H9 (cell line): ENCODE measurements around the gene THBS3. TPM values are rescaled to one million over a fixed set of nuclear protein-coding genes. Genes with fewer than 3 reads are reported as not detected.
"Not testable (repeated sequence)": the region's sequence is repeated elsewhere in the genome, so short reads cannot be mapped to it uniquely, and the experiment has no call there.

Experiments used
- DNase-seq: peaks from one replicate; pipeline ENCODE4 v3.0.0-alpha.2; 2017
- H2AFZ ChIP-seq: one replicate; pipeline ENCODE4 v1.6.1; 2013; ENCODE audit warnings: mild to moderate bottlenecking, low read length, control low read depth, moderate library complexity
- H2AK5ac ChIP-seq: 2 replicates; pipeline ENCODE4 v1.6.1; 2013; ENCODE audit warnings: low read length, control low read depth, mixed read lengths; ENCODE audit not compliant: insufficient read length
- H2BK120ac ChIP-seq: one replicate; pipeline ENCODE4 v1.6.1; 2013; ENCODE audit warnings: low read depth, mild to moderate bottlenecking, low read length, control low read depth, inconsistent platforms; ENCODE audit not compliant: poor library complexity, severe bottlenecking
- H2BK12ac ChIP-seq: 2 replicates; pipeline ENCODE4 v1.6.1; 2013; ENCODE audit warnings: low read length, control low read depth, mixed read lengths, low read depth; ENCODE audit not compliant: insufficient read length
- H2BK15ac ChIP-seq: 2 replicates; pipeline ENCODE4 v1.6.1; 2013; ENCODE audit warnings: low read depth, low read length, control low read depth
- H2BK20ac ChIP-seq: one replicate; pipeline ENCODE4 v1.6.1; 2013; ENCODE audit warnings: low read depth, mild to moderate bottlenecking, low read length, control low read depth, inconsistent platforms; ENCODE audit not compliant: poor library complexity, severe bottlenecking
- H2BK5ac ChIP-seq: 2 replicates; pipeline ENCODE4 v1.6.1; 2013; ENCODE audit warnings: low read length, control low read depth, mixed read lengths; ENCODE audit not compliant: insufficient read length
- H3K14ac ChIP-seq: 2 replicates; pipeline ENCODE4 v1.6.1; 2013; ENCODE audit warnings: low read length, control low read depth; ENCODE audit not compliant: insufficient read depth
- H3K18ac ChIP-seq: 2 replicates; pipeline ENCODE4 v1.6.1; 2013; ENCODE audit warnings: low read depth, mild to moderate bottlenecking, mixed read lengths, low read length, control low read depth; ENCODE audit not compliant: insufficient read length
- H3K23ac ChIP-seq: 2 replicates; pipeline ENCODE4 v1.6.1; 2013; ENCODE audit warnings: low read length, control low read depth, mixed read lengths, low read depth; ENCODE audit not compliant: insufficient read length
- H3K23me2 ChIP-seq: 2 replicates; pipeline ENCODE4 v1.6.1; 2013; ENCODE audit warnings: low read depth, mild to moderate bottlenecking, mixed read lengths, low read length, control low read depth; ENCODE audit not compliant: insufficient read length, poor library complexity, severe bottlenecking
- H3K27ac ChIP-seq: 2 replicates; pipeline ENCODE4 v1.5.1; 2013; ENCODE audit warnings: low read length, control low read depth, mixed read lengths, low read depth; ENCODE audit not compliant: insufficient read length
- H3K27me3 ChIP-seq: 2 replicates; pipeline ENCODE4 v1.6.1; 2013; ENCODE audit warnings: low read length, control low read depth, inconsistent platforms; ENCODE audit not compliant: insufficient read depth
- H3K4ac ChIP-seq: 2 replicates; pipeline ENCODE4 v1.6.1; 2013; ENCODE audit warnings: low read depth, mild to moderate bottlenecking, control low read depth, inconsistent platforms, low read length, moderate library complexity
- H3K4me1 ChIP-seq: 2 replicates; pipeline ENCODE4 v1.6.1; 2013; ENCODE audit warnings: low read length, control low read depth, inconsistent platforms; ENCODE audit not compliant: insufficient read depth
- H3K4me2 ChIP-seq: 2 replicates; pipeline ENCODE4 v1.6.1; 2013; ENCODE audit warnings: low read length, control low read depth, mixed read lengths; ENCODE audit not compliant: insufficient read length, insufficient read depth
- H3K56ac ChIP-seq: 2 replicates; pipeline ENCODE4 v1.6.1; 2013; ENCODE audit warnings: low read depth, mild to moderate bottlenecking, mixed read lengths, low read length, control low read depth; ENCODE audit not compliant: insufficient read length
- H3K79me1 ChIP-seq: 2 replicates; pipeline ENCODE4 v1.6.1; 2013; ENCODE audit warnings: low read depth, mild to moderate bottlenecking, moderate library complexity, low read length, control low read depth, inconsistent platforms; ENCODE audit not compliant: insufficient read depth, poor library complexity, severe bottlenecking
- H3K79me2 ChIP-seq: 2 replicates; pipeline ENCODE4 v1.6.1; 2013; ENCODE audit warnings: low read length, control low read depth, inconsistent platforms; ENCODE audit not compliant: insufficient read depth
- H3K9ac ChIP-seq: 2 replicates; pipeline ENCODE4 v1.6.1; 2013; ENCODE audit warnings: low read length, control low read depth, mixed read lengths; ENCODE audit not compliant: insufficient read length; ENCODE audit errors: extremely low read depth
- H3K9me3 ChIP-seq: one replicate; pipeline ENCODE4 v1.6.1; 2013; ENCODE audit warnings: low read depth, low read length, inconsistent platforms; ENCODE audit not compliant: control insufficient read depth
- H3T11ph ChIP-seq: one replicate; pipeline ENCODE4 v1.6.1; 2013; ENCODE audit warnings: mild to moderate bottlenecking, low read length, control low read depth, inconsistent platforms
- H4K20me1 ChIP-seq: one replicate; pipeline ENCODE4 v1.6.1; 2013; ENCODE audit not compliant: control insufficient read depth, insufficient read length, insufficient read depth
- H4K5ac ChIP-seq: 2 replicates; pipeline ENCODE4 v1.6.1; 2013; ENCODE audit warnings: low read depth, mild to moderate bottlenecking, mixed read lengths, low read length, control low read depth; ENCODE audit not compliant: insufficient read length
- H4K8ac ChIP-seq: replicated peaks from 2 replicates; pipeline ENCODE4 v1.6.1; 2013; ENCODE audit warnings: low read length, control low read depth, mixed read lengths, low read depth; ENCODE audit not compliant: insufficient read length
- H4K91ac ChIP-seq: 2 replicates; pipeline ENCODE4 v1.6.1; 2013; ENCODE audit warnings: low read depth, mild to moderate bottlenecking, moderate library complexity, mixed read lengths, low read length, control low read depth; ENCODE audit not compliant: insufficient read length
- H3K27ac Mint-ChIP-seq, 3 experiments: 2 replicates in 2 of 3; 3 replicates in 1 of 3; pipeline ENCODE4 v1.8.0; 2020 to 2021; ENCODE audit warnings: mixed read lengths in 3 of 3, mild to moderate bottlenecking in 1 of 3, moderate library complexity in 1 of 3
- H3K27me3 Mint-ChIP-seq: 2 replicates; pipeline ENCODE4 v1.8.0; 2021; ENCODE audit warnings: low read depth, mild to moderate bottlenecking, moderate library complexity, mixed read lengths
- H3K36me3 Mint-ChIP-seq, 3 experiments: 2 replicates in 2 of 3; 3 replicates in 1 of 3; pipeline ENCODE4 v1.8.0; 2020 to 2021; ENCODE audit warnings: low read depth in 3 of 3, mixed read lengths in 3 of 3; ENCODE audit not compliant: insufficient read depth in 1 of 3
- H3K4me1 Mint-ChIP-seq, 2 experiments: 2 replicates each; pipeline ENCODE4 v1.8.0; 2020; ENCODE audit warnings: mixed read lengths in 2 of 2
- H3K4me3 Mint-ChIP-seq, 2 experiments: 2 replicates in 1 of 2; 3 replicates in 1 of 2; pipeline ENCODE4 v1.8.0; 2020 to 2021; ENCODE audit warnings: mild to moderate bottlenecking in 2 of 2, mixed read lengths in 2 of 2, moderate library complexity in 1 of 2
- H3K9me3 Mint-ChIP-seq, 2 experiments: 2 replicates in 1 of 2; 3 replicates in 1 of 2; pipeline ENCODE4 v1.8.0; 2020; ENCODE audit warnings: mild to moderate bottlenecking in 2 of 2, mixed read lengths in 2 of 2, moderate library complexity in 1 of 2
- CTCF ChIP-seq: fragments of 200-600 bp; sonication (generic); conservative IDR thresholded peaks from 3 replicates; pipeline ENCODE4 v1.8.0; 2021; ENCODE audit warnings: antibody characterized with exemption, mild to moderate bottlenecking
- WGBS: extraction: QIAGEN DNeasy Blood & Tissue Kit; methylation state at CpG from one replicate; pipeline ENCODE4 v1.1.7; 2013; ENCODE audit warnings: missing lambda C conversion rate, low lambda C conversion rate, mixed read lengths; ENCODE audit not compliant: insufficient read length; ENCODE audit errors: extremely low coverage; 5-methylcytosine and 5-hydroxymethylcytosine counted together
- total RNA-seq: library from RNA; stranded (reverse); gene quantifications from 2 replicates; pipeline ENCODE4 v1.2.1, GENCODE V29; 2021

The THBS3 gene
- total RNA-seq, 1 experiment from 2014 or later, result 5.9 TPM

- Histone ChIP-seq H2BK20ac (no peak overlapping the region), H3K79me1 (no peaks in the 10 kb centered on the region), H2BK120ac (no peak overlapping the region), H3K4me1 (no peaks in the 10 kb centered on the region), H4K5ac (no peak overlapping the region), H4K8ac (no peak overlapping the region), H4K91ac (no peak overlapping the region), H2BK15ac (no peak overlapping the region), H2AFZ (no peak overlapping the region), H3K14ac (no peak overlapping the region), H2AK5ac (no peak overlapping the region), H3K4ac (no peak overlapping the region), H3K27me3 (no peaks in the 10 kb centered on the region), H3K79me2 (no peaks in the 10 kb centered on the region), H3K27ac (no peak overlapping the region), H3K18ac (no peak overlapping the region), H3K9ac (no peak overlapping the region), H3K4me2 (peak overlapping the region; percentile 94), H2BK5ac (no peak overlapping the region), H3T11ph (no peak overlapping the region), H2BK12ac (no peak overlapping the region), H3K23me2 (peaks cover 8% of the 10 kb centered on the region), H3K9me3 (no peaks in the 10 kb centered on the region), H3K23ac (no peak overlapping the region), H3K56ac (no peak overlapping the region), H4K20me1 (no peaks in the 10 kb centered on the region)
- peaks cover 5 to 18% of the 10 kb centered on the region in 2 experiments for H3K4me1 Mint-ChIP-seq
- peaks cover 3 to 13% (median 13%) of the 10 kb centered on the region in 3 experiments; a peak in 6 of 7 replicates for H3K36me3 Mint-ChIP-seq
- H3K4me3 Mint-ChIP-seq, result peak overlapping the region in 1 of 2 experiments; percentile 75; a peak in 3 of 5 replicates
- H3K27me3 Mint-ChIP-seq, result peaks cover 3% of the 10 kb centered on the region
- peak; percentile 60 for DNase-seq
- peak overlapping the region in 2 of 3 experiments; percentile 51 to 87; a peak in 3 of 7 replicates for H3K27ac Mint-ChIP-seq
- WGBS, result no CpG with 5 or more reads among the region's 8 CpGs
- peaks cover 4 to 5% of the 10 kb centered on the region in 2 experiments; a peak in 4 of 5 replicates for H3K9me3 Mint-ChIP-seq
- TF ChIP-seq CTCF, result no peak
Observed at GRCh38 chr1:155166051-155166470, 41.6 kb downstream of the THBS3 start.

GRCh38 chr1:155164625-155165024 lies 43.1 kb downstream of the THBS3 start:
- H3K9me3 ChIP-seq, H4K5ac ChIP-seq, H2BK15ac ChIP-seq, H4K20me1 ChIP-seq, H2AFZ ChIP-seq, H3K4ac ChIP-seq, H2AK5ac ChIP-seq, H2BK12ac ChIP-seq, H3K4me3 Mint-ChIP-seq, H3K27ac ChIP-seq, H3K36me3 Mint-ChIP-seq, H3T11ph ChIP-seq, H3K27me3 ChIP-seq, H2BK120ac ChIP-seq, H4K91ac ChIP-seq, H3K23me2 ChIP-seq, H3K4me1 ChIP-seq, H3K27me3 Mint-ChIP-seq, H3K23ac ChIP-seq, H3K9me3 Mint-ChIP-seq, H3K14ac ChIP-seq, H3K56ac ChIP-seq, H3K27ac Mint-ChIP-seq, H3K79me2 ChIP-seq, H3K4me2 ChIP-seq, H2BK20ac ChIP-seq, H3K79me1 ChIP-seq, H2BK5ac ChIP-seq, H4K8ac ChIP-seq, DNase-seq, H3K18ac ChIP-seq, H3K9ac ChIP-seq: not testable (repeated sequence)
- peaks cover 5 to 18% of the 10 kb centered on the region in 2 experiments for H3K4me1 Mint-ChIP-seq
- no CpG with 5 or more reads among the region's 11 CpGs for WGBS
